ENCODE data around the gene LRP1. TPM values are rescaled to one million over a fixed set of nuclear protein-coding genes. Genes with fewer than 3 reads are reported as not detected.
A peak's percentile ranks its signal among the peaks of the same experiment; 100 is the strongest.

LRP1 gene
- total RNA-seq, 4 donors from 2014 or later, result 185 to 292 (median 216) TPM

GRCh38 chr12:57143454-57143853, 15.2 kb downstream of the LRP1 start:
- Histone ChIP-seq H3K36me3 (peaks cover 0 to 98% of the 10 kb centered on the region in 2 donors), H3K27me3 (no peaks in the 10 kb centered on the region), H3K9me3 (no peaks in the 10 kb centered on the region), H3K4me3 (no peak overlapping the region), H3K27ac (peak overlapping the region in 2 of 4 donors; percentile 53 to 63), H3K4me1 (peaks cover 0 to 91% (median 39%) of the 10 kb centered on the region in 3 donors)
- WGBS, 2 donors (ENCODE audit: low coverage in 1 of 2), result 70% methylated on average over 2 of the region's 4 CpGs; no CpG with 5 or more reads in 1 of the 2 donors
- no peak for ATAC-seq
- TF ChIP-seq EP300 (IDR thresholded peaks at IDR 0.05) (no peak), CTCF (IDR thresholded peaks at IDR 0.05) (no peak), POLR2AphosphoS5 (IDR thresholded peaks at IDR 0.05) (no peak), POLR2A (IDR thresholded peaks at IDR 0.05) (no peak)

DNA sequence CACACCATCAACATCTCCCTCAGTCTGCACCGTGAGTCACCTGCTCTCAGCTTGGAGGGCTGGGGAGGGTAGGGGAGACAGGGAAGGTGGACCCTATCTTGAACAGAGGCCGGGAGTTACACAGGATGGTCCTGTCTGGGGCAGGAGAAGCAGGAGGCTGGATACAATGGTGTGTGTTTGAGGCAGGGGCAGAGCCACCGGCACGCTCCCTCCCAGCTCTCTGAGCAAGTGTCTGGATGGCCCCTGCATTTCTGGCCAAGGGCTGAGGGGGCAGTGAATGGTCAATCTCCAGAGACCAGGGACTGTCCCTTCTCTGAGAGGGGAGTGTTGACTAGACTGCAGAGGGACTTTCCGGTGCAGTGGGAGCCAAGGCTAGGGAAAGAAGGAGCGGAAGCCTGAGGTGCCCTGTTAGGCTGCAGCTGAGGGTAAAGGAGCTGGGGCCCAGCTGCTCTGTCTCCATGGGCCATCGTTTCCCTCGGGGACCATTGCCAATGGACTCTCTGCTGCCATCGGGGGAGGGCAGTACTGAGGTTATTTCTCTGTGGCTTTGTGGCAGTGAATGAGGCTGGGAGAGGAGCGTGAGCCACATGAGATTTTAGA, 17.3 kb downstream of the LRP1 start:
- TF ChIP-seq EP300 (IDR thresholded peaks at IDR 0.05) (no peak), POLR2AphosphoS5 (IDR thresholded peaks at IDR 0.05) (no peak), POLR2A (IDR thresholded peaks at IDR 0.05) (no peak), CTCF (IDR thresholded peaks at IDR 0.05) (no peak)
- no peak for ATAC-seq
- peak overlapping the region in 3 of 4 donors; percentile 20 to 84 (median 81) for H3K27ac ChIP-seq
- H3K4me1 ChIP-seq, result peaks cover 0 to 92% (median 49%) of the 10 kb centered on the region in 3 donors
- H3K27me3 ChIP-seq, result no peaks in the 10 kb centered on the region
- 0 to 31% methylated on average over 1 to 6 of the region's 10 CpGs for WGBS, 2 donors (ENCODE audit: low coverage in 1 of 2)
- no peaks in the 10 kb centered on the region for H3K9me3 ChIP-seq
- no peak overlapping the region for H3K4me3 ChIP-seq
- peaks cover 0 to 76% of the 10 kb centered on the region in 2 donors for H3K36me3 ChIP-seq

DNA sequence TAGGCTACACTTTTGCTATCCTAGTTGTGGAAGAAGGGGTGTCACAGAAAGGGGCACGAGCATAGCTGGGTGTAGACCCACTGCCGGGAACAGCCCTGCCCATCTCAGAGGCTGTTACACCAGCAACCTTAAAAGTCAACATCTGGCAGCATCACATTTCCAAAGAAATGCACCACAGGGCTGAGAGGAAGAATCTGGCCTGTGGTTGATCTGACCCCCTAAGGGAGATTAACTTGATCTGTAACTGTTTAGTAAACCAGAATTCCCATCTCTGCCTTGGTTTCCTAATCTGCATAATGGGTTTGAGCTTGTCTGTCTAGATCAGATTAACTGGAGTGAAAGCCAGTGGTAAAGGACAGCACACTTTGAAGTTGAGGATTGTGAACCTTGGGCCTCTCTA, 17.8 kb downstream of the LRP1 start:
- Histone ChIP-seq H3K27ac (peak overlapping the region in 3 of 4 donors; percentile 56 to 84 (median 81)), H3K36me3 (peaks cover 0 to 71% of the 10 kb centered on the region in 2 donors), H3K4me3 (no peak overlapping the region), H3K27me3 (no peaks in the 10 kb centered on the region), H3K4me1 (peaks cover 0 to 92% (median 54%) of the 10 kb centered on the region in 3 donors), H3K9me3 (no peaks in the 10 kb centered on the region)
- TF ChIP-seq CTCF (IDR thresholded peaks at IDR 0.05) (no peak), EP300 (IDR thresholded peaks at IDR 0.05) (no peak), POLR2A (IDR thresholded peaks at IDR 0.05) (no peak), POLR2AphosphoS5 (IDR thresholded peaks at IDR 0.05) (no peak)
- no peak for ATAC-seq
- 35% methylated on average over 2 of the region's 2 CpGs; no CpG with 5 or more reads in 1 of the 2 donors for WGBS, 2 donors (ENCODE audit: low coverage in 1 of 2)

- whole genome bisulfite sequencing, 2 donors (ENCODE audit: low coverage in 1 of 2), result 33% methylated on average over 4 of the region's 8 CpGs; no CpG with 5 or more reads in 1 of the 2 donors
- H3K27ac ChIP-seq, result peak within 1 kb of the TSS in 3 of 4 donors; percentile 81 to 89 (median 84)
- no peak within 1 kb of the TSS for H3K4me3 ChIP-seq
- TF ChIP-seq CTCF (IDR thresholded peaks at IDR 0.05), result no peak
- no peak for TF ChIP-seq EP300 (IDR thresholded peaks at IDR 0.05)
- TF ChIP-seq POLR2A (IDR thresholded peaks at IDR 0.05), result no peak
- no peak for TF ChIP-seq POLR2AphosphoS5 (IDR thresholded peaks at IDR 0.05)
- H3K4me1 ChIP-seq, result peaks cover 0 to 92% (median 63%) of the 10 kb centered on the region in 3 donors
- no peaks in the 10 kb centered on the region for H3K27me3 ChIP-seq
- peaks cover 0 to 60% of the 10 kb centered on the region in 2 donors for H3K36me3 ChIP-seq
- no peaks in the 10 kb centered on the region for H3K9me3 ChIP-seq
- no peak for ATAC-seq
Observed at GRCh38 chr12:57146961-57147944, 19.0 kb downstream of the LRP1 start, which contains the start of gene LRP1-AS. Gene LRP1-AS (minus strand): TSS chr12:57147619.

All from gastroesophageal sphincter (tissue), 4 donors.